Activated CD4-positive, alpha-beta T cell treated with anti-CD3 and anti-CD28 coated beads, Interleukin-2, amount 50 U/mL, for 24 hours (primary cell): ENCODE data around the gene TRAF2.

ENCODE experiments used
- DNase-seq, 2 donors: peaks; one replicate each; pipeline ENCODE4 v3.0.0-alpha.2; 2020; ENCODE audit warnings: low read depth in 1 of 2, low spot score in 1 of 2

The TRAF2 gene

GRCh38 chr9:136973618-136974617 is 87.6 kb downstream of the TRAF2 start:
- DNase-seq, result no peak

GRCh38 chr9:136974817-136975535 is 88.7 kb downstream of the TRAF2 start:
- no peak for DNase-seq

GRCh38 chr9:136975644-136976043 is 89.3 kb downstream of the TRAF2 start:
- no peak for DNase-seq
